Islet precursor cell (in vitro differentiated cells): ENCODE measurements around the gene FGD1.
"Not testable (repeated sequence)": the region's sequence is repeated elsewhere in the genome, so short reads cannot be mapped to it uniquely, and the experiment has no call there.

Experiments used
- DNase-seq: peaks from one replicate; pipeline ENCODE4 v3.0.0-alpha.2; 2018

FGD1 gene

GRCh38 chrX:54495814-54496516, at the start of gene FGD1:
FGD1 (minus strand) TSS chrX:54496234; CDS start chrX:54495432, 802 bp downstream.
- DNase-seq, result peak; percentile 75

GRCh38 chrX:54542239-54542638, 46.2 kb upstream of the FGD1 start:
- not testable (repeated sequence) for DNase-seq

- peak; percentile 72 for DNase-seq
Observed at GRCh38 chrX:54540289-54540688, 44.3 kb upstream of the FGD1 start.

- no peak for DNase-seq
Observed at GRCh38 chrX:54534271-54534670, 38.2 kb upstream of the FGD1 start.

GRCh38 chrX:54530357-54530900, 34.4 kb upstream of the FGD1 start:
- DNase-seq, result no peak

- DNase-seq, result peak; percentile 93
Observed at GRCh38 chrX:54529552-54530356, 33.7 kb upstream of the FGD1 start, which contains the start of gene GNL3L. GNL3L (plus strand) TSS chrX:54530219; CDS start chrX:54532567, 2,348 bp downstream.

GRCh38 chrX:54529151-54529550, 33.1 kb upstream of the FGD1 start:
- no peak for DNase-seq

GRCh38 chrX:54509400-54509799, 13.4 kb upstream of the FGD1 start:
- peak; percentile 66 for DNase-seq

GRCh38 chrX:54496936-54497335, 902 bp upstream of the FGD1 start:
- no peak for DNase-seq

- DNase-seq, result no peak
Observed at GRCh38 chrX:54496517-54496852, 451 bp upstream of the FGD1 start.

- peak; percentile 61 for DNase-seq
Observed at GRCh38 chrX:54494989-54495813, 833 bp downstream of the FGD1 start.

GRCh38 chrX:54494166-54494988, 1.7 kb downstream of the FGD1 start:
- peak; percentile 45 for DNase-seq

GRCh38 chrX:54492340-54492739, 3.7 kb downstream of the FGD1 start:
- no peak for DNase-seq

GRCh38 chrX:54489819-54490218, 6.2 kb downstream of the FGD1 start:
- DNase-seq, result not testable (repeated sequence)

- DNase-seq, result peak; percentile 89
Observed at GRCh38 chrX:54484666-54485065, 11.4 kb downstream of the FGD1 start.

GRCh38 chrX:54483946-54484345, 12.1 kb downstream of the FGD1 start:
- no peak for DNase-seq

- peak; percentile 60 for DNase-seq
Observed at GRCh38 chrX:54482839-54483593, 13.0 kb downstream of the FGD1 start.

GRCh38 chrX:54479136-54480111, 16.6 kb downstream of the FGD1 start:
- DNase-seq, result peak; percentile 69

- DNase-seq, result no peak
Observed at GRCh38 chrX:54473993-54474859, 21.8 kb downstream of the FGD1 start.
